Nephron progenitor cell (in vitro differentiated cells): ENCODE data around the gene RALBP1.

Experiments used
- DNase-seq: peaks from one replicate; pipeline ENCODE4 v3.0.0; 2021
- H3K27ac Mint-ChIP-seq: 2 replicates; pipeline ENCODE4 v1.8.0; 2021; ENCODE audit warnings: mild to moderate bottlenecking, moderate library complexity, mixed read lengths
- H3K27me3 Mint-ChIP-seq: 2 replicates; pipeline ENCODE4 v1.8.0; 2021; ENCODE audit warnings: mild to moderate bottlenecking, low read depth, mixed read lengths; ENCODE audit not compliant: poor library complexity
- H3K36me3 Mint-ChIP-seq: 2 replicates; pipeline ENCODE4 v1.8.0; 2021; ENCODE audit warnings: low read depth, mixed read lengths
- H3K4me1 Mint-ChIP-seq: 2 replicates; pipeline ENCODE4 v1.8.0; 2021; ENCODE audit warnings: mixed read lengths
- H3K4me3 Mint-ChIP-seq: 2 replicates; pipeline ENCODE4 v1.8.0; 2021; ENCODE audit warnings: mild to moderate bottlenecking, moderate library complexity, mixed read lengths
- H3K9me3 Mint-ChIP-seq: 2 replicates; pipeline ENCODE4 v1.8.0; 2021; ENCODE audit warnings: mild to moderate bottlenecking, moderate library complexity, mixed read lengths
- CTCF ChIP-seq: fragments of 200-600 bp; sonication (generic); IDR thresholded peaks from 2 replicates; pipeline ENCODE4 v1.5.0; 2021; ENCODE audit warnings: antibody characterized with exemption

RALBP1 gene

GRCh38 chr18:9521770-9522169, 46.5 kb downstream of the RALBP1 start:
- H3K27me3 Mint-ChIP-seq: no peaks in the 10 kb centered on the region
- H3K4me1 Mint-ChIP-seq: no peaks in the 10 kb centered on the region
- TF ChIP-seq CTCF: no peak
- no peak for DNase-seq
- peak overlapping the region; percentile 37 for H3K27ac Mint-ChIP-seq
- H3K9me3 Mint-ChIP-seq: peaks cover 4% of the 10 kb centered on the region
- H3K36me3 Mint-ChIP-seq: peaks cover 55% of the 10 kb centered on the region
- no peak overlapping the region for H3K4me3 Mint-ChIP-seq

DNA sequence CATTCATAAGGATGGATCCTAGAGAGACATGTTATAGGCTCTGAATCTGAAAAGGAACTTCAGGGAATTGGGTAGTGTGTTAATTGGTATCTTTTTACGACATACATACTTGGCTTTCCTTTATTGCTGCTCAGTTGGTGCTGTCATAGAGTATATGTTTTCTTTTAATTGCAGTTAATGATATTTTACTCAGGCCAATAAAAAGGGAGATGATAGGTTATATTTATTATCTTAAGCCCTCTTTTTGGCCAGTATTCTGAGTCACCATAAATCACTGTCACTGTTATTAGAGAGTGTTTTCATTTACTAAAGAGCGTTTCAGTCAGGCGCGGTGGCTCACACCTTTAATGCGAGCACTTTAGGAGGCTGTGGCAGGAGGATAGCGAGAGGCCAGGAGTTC, 47.6 kb downstream of the RALBP1 start:
- no peaks in the 10 kb centered on the region for H3K27me3 Mint-ChIP-seq
- H3K36me3 Mint-ChIP-seq: peaks cover 63% of the 10 kb centered on the region
- H3K4me1 Mint-ChIP-seq: no peaks in the 10 kb centered on the region
- no peak overlapping the region for H3K27ac Mint-ChIP-seq
- no peak overlapping the region for H3K4me3 Mint-ChIP-seq
- TF ChIP-seq CTCF: no peak
- no peak for DNase-seq
- H3K9me3 Mint-ChIP-seq: peaks cover 13% of the 10 kb centered on the region

DNA sequence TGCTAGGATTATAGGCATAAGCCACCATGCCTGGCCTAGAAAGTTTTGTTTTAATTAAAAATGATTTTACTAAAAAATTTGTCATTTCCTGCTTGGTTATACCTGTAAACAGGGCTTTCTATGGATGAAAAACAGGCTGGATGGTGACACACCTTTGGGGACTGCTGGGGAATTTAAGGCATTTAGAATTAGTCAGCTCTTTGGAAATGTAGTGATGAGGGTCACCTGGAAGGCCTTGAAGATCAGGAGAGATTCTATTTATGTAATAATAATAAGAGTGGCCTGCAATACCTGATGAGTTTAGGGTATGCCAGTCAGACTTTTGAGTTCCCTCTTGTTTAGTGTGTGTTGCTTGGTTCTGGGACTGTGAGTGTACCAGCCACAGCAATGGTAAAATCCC, 51.1 kb downstream of the RALBP1 start:
- Mint-ChIP-seq H3K27ac (no peak overlapping the region), H3K4me1 (no peaks in the 10 kb centered on the region), H3K9me3 (peaks cover 23% of the 10 kb centered on the region), H3K36me3 (peaks cover 82% of the 10 kb centered on the region), H3K27me3 (no peaks in the 10 kb centered on the region), H3K4me3 (no peak overlapping the region)
- TF ChIP-seq CTCF: no peak
- DNase-seq: no peak

DNA sequence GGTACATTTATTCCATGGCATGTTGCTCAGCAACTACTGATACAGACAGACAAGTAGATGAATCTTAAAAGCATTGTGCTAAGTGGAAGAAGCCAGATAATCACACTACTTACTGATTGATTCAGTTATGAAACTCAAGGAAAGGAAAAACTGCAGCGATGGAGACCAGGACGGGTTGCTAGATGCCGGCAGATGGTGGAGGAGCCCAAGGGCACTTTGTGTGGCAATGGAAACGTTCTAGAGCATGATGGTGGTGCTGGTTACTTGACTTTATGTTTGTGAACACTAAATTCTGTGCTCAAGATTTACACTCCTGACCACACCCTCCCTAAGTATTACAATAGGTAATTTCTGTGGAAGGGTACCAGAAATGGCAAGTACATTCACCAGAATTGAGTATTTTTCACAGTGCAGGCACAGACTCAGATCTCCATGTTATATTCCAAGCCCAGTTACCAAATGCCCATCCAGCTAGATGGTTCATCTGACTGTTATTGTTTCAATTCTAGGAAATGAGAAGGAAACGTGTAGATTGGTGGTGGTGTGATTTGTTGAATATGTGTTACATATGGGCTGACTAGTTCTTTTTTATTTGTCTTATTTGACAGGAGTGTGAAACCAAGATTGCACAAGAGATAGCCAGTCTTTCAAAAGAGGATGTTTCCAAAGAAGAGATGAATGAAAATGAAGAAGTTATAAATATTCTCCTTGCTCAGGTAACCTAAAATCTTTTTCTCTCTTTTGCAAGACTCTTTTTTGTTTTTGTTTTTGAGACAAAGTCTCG, 55.1 kb downstream of the RALBP1 start:
- H3K4me1 Mint-ChIP-seq: no peaks in the 10 kb centered on the region
- peaks cover 23% of the 10 kb centered on the region for H3K9me3 Mint-ChIP-seq
- no peaks in the 10 kb centered on the region for H3K27me3 Mint-ChIP-seq
- no peak for DNase-seq
- peaks cover 69% of the 10 kb centered on the region for H3K36me3 Mint-ChIP-seq
- no peak overlapping the region for H3K4me3 Mint-ChIP-seq
- no peak for TF ChIP-seq CTCF
- H3K27ac Mint-ChIP-seq: no peak overlapping the region

DNA sequence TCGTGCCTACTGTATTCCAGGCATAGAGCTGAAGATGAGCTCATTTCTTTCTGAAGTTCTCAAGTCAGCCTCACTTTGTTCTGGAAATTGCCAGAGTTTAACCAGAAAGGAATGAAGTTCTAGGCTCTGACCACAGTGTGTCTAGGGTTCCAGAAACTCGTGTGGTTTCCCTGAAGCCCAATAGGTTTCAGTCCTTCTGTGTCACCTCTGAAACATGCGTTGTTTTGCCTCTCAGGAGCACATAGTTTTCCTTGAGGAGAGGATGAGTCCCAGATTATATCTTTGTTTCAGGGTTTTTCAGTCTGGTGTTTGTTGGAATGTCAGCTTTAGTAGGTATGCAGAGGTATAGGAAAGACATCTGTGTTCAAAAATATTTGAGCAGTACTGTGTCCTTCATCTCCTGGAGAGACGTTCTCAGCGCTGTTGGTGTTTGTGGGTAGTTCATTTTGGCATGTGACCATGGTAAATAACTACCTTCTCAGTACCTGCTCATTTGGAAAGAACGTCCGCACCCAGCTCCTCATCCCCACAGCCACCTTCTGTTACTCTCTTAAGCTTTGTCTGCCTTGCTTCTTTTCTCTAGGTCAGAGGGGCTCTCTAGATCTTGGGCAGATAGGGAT, 56.6 kb downstream of the RALBP1 start:
- Mint-ChIP-seq H3K27ac (no peak overlapping the region), H3K9me3 (peaks cover 19% of the 10 kb centered on the region), H3K4me3 (no peak overlapping the region), H3K27me3 (no peaks in the 10 kb centered on the region), H3K4me1 (no peaks in the 10 kb centered on the region), H3K36me3 (peaks cover 67% of the 10 kb centered on the region)
- DNase-seq: no peak
- no peak for TF ChIP-seq CTCF

DNA sequence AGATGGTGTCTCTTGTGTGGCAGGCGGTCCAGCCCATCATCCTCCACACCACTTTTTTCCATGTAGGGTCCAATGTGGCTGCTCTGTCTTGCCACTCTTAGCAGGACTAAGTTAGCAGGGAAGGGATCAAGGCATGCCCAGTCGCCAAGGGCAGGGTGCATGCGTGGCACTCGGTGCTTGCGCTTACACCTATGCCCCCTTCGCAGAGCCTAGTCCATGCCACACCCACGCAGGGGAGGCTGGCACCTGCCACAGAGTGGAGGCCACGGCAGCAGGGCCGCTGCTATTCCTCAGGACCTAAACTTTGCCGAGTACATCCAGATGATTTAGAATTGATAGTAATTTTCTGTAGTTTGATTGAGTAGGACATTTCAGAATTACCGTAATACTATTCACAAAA, 59.5 kb downstream of the RALBP1 start:
- H3K27me3 Mint-ChIP-seq: no peaks in the 10 kb centered on the region
- peaks cover 41% of the 10 kb centered on the region for H3K36me3 Mint-ChIP-seq
- H3K4me1 Mint-ChIP-seq: peaks cover 8% of the 10 kb centered on the region
- H3K9me3 Mint-ChIP-seq: no peaks in the 10 kb centered on the region
- DNase-seq: no peak
- no peak overlapping the region for H3K27ac Mint-ChIP-seq
- H3K4me3 Mint-ChIP-seq: no peak overlapping the region
- no peak for TF ChIP-seq CTCF
